ENCODE results near the gene EFEMP2. TPM values are rescaled to one million over a fixed set of nuclear protein-coding genes. Genes with fewer than 3 reads are reported as not detected.
A peak's percentile ranks its signal among the peaks of the same experiment; 100 is the strongest.

The EFEMP2 gene
- total RNA-seq, 1 experiment from 2014 or later, result 13.2 TPM

GRCh38 chr11:65883786-65884715 is 11.5 kb upstream of the EFEMP2 start:
- H3K27me3 ChIP-seq (ENCODE audit: control insufficient read depth, insufficient read depth, low read length), result peaks cover 2% of the 10 kb centered on the region
- H3K4me3 ChIP-seq (ENCODE audit: insufficient read depth, low read depth, low read length), result no peak overlapping the region
- DNase-seq, result no peak
- H3K36me3 ChIP-seq (replicated peaks; ENCODE audit: control insufficient read depth, insufficient read depth, low read length), result peaks cover 34% of the 10 kb centered on the region

- Histone ChIP-seq H3K27me3 (ENCODE audit: control insufficient read depth, insufficient read depth, low read length) (no peaks in the 10 kb centered on the region), H3K4me3 (ENCODE audit: insufficient read depth, low read depth, low read length) (no peak overlapping the region), H3K36me3 (replicated peaks; ENCODE audit: control insufficient read depth, insufficient read depth, low read length) (peaks cover 34% of the 10 kb centered on the region)
- DNase-seq, result no peak
These were observed 10.6 kb upstream of the EFEMP2 start for GRCh38 chr11:65883058-65883761.

- DNase-seq, result no peak
- H3K27me3 ChIP-seq (ENCODE audit: control insufficient read depth, insufficient read depth, low read length), result no peaks in the 10 kb centered on the region
- H3K4me3 ChIP-seq (ENCODE audit: insufficient read depth, low read depth, low read length), result no peak overlapping the region
- H3K36me3 ChIP-seq (replicated peaks; ENCODE audit: control insufficient read depth, insufficient read depth, low read length), result peaks cover 33% of the 10 kb centered on the region
These were observed 9.8 kb upstream of the EFEMP2 start for GRCh38 chr11:65882120-65883057.

GRCh38 chr11:65880844-65881421 is 8.3 kb upstream of the EFEMP2 start:
- Histone ChIP-seq H3K4me3 (ENCODE audit: insufficient read depth, low read depth, low read length) (no peak overlapping the region), H3K27me3 (ENCODE audit: control insufficient read depth, insufficient read depth, low read length) (no peaks in the 10 kb centered on the region), H3K36me3 (replicated peaks; ENCODE audit: control insufficient read depth, insufficient read depth, low read length) (peaks cover 24% of the 10 kb centered on the region)
- DNase-seq, result no peak

- Histone ChIP-seq H3K27me3 (ENCODE audit: control insufficient read depth, insufficient read depth, low read length) (no peaks in the 10 kb centered on the region), H3K36me3 (replicated peaks; ENCODE audit: control insufficient read depth, insufficient read depth, low read length) (peaks cover 19% of the 10 kb centered on the region), H3K4me3 (ENCODE audit: insufficient read depth, low read depth, low read length) (no peak overlapping the region)
- DNase-seq, result no peak
These were observed 7.4 kb upstream of the EFEMP2 start for GRCh38 chr11:65880027-65880426.

- Histone ChIP-seq H3K4me3 (ENCODE audit: insufficient read depth, low read depth, low read length) (no peak within 1 kb of the TSS), H3K36me3 (replicated peaks; ENCODE audit: control insufficient read depth, insufficient read depth, low read length) (peaks cover 16% of the 10 kb centered on the region), H3K27me3 (ENCODE audit: control insufficient read depth, insufficient read depth, low read length) (no peaks in the 10 kb centered on the region)
- DNase-seq, result no peak
These were observed 7.0 kb upstream of the EFEMP2 start, which contains the start of gene CTSW for GRCh38 chr11:65879617-65880016. TSS of gene CTSW (plus strand) at chr11:65879837. CDS start at chr11:65879855, 18 bp downstream.

GRCh38 chr11:65873318-65874156 is 937 bp upstream of the EFEMP2 start:
- DNase-seq, result peak; percentile 100
- H3K36me3 ChIP-seq (replicated peaks; ENCODE audit: control insufficient read depth, insufficient read depth, low read length), result no peaks in the 10 kb centered on the region
- H3K4me3 ChIP-seq (ENCODE audit: insufficient read depth, low read depth, low read length), result peak overlapping the region; percentile 58
- H3K27me3 ChIP-seq (ENCODE audit: control insufficient read depth, insufficient read depth, low read length), result peaks cover 10% of the 10 kb centered on the region; the same call in 1 of the 2 replicates

- DNase-seq, result peak; percentile 89
- H3K36me3 ChIP-seq (replicated peaks; ENCODE audit: control insufficient read depth, insufficient read depth, low read length), result no peaks in the 10 kb centered on the region
These were observed 620 bp downstream of the EFEMP2 start for GRCh38 chr11:65871811-65872548.

GRCh38 chr11:65870706-65871681 is 1.6 kb downstream of the EFEMP2 start:
- H3K27me3 ChIP-seq (ENCODE audit: control insufficient read depth, insufficient read depth, low read length), result peaks cover 10% of the 10 kb centered on the region; the same call in 1 of the 2 replicates
- H3K36me3 ChIP-seq (replicated peaks; ENCODE audit: control insufficient read depth, insufficient read depth, low read length), result no peaks in the 10 kb centered on the region
- H3K4me3 ChIP-seq (ENCODE audit: insufficient read depth, low read depth, low read length), result no peak overlapping the region
- DNase-seq, result peak; percentile 52

More at GRCh38 chr11:65871811-65872548, 620 bp downstream of the EFEMP2 start:
- Histone ChIP-seq H3K27me3 (ENCODE audit: control insufficient read depth, insufficient read depth, low read length) (peaks cover 10% of the 10 kb centered on the region; the same call in 1 of the 2 replicates), H3K4me3 (ENCODE audit: insufficient read depth, low read depth, low read length) (peak overlapping the region; percentile 58)

- H3K4me3 ChIP-seq (ENCODE audit: insufficient read depth, low read depth, low read length), result no peak overlapping the region
- peaks cover 10% of the 10 kb centered on the region; the same call in 1 of the 2 replicates for H3K27me3 ChIP-seq (ENCODE audit: control insufficient read depth, insufficient read depth, low read length)
- DNase-seq, result no peak
- H3K36me3 ChIP-seq (replicated peaks; ENCODE audit: control insufficient read depth, insufficient read depth, low read length), result peaks cover 2% of the 10 kb centered on the region; the same call in 1 of the 2 replicates
These were observed 2.3 kb downstream of the EFEMP2 start for GRCh38 chr11:65870307-65870658.

GRCh38 chr11:65869643-65870306 is 2.8 kb downstream of the EFEMP2 start:
- no peak for DNase-seq
- Histone ChIP-seq H3K27me3 (ENCODE audit: control insufficient read depth, insufficient read depth, low read length) (peaks cover 10% of the 10 kb centered on the region; the same call in 1 of the 2 replicates), H3K36me3 (replicated peaks; ENCODE audit: control insufficient read depth, insufficient read depth, low read length) (peaks cover 7% of the 10 kb centered on the region), H3K4me3 (ENCODE audit: insufficient read depth, low read depth, low read length) (no peak overlapping the region)

All from H7 (cell line).